ENCODE data around the gene C1QL1. TPM values are rescaled to one million over a fixed set of nuclear protein-coding genes. Genes with fewer than 3 reads are reported as not detected.

The C1QL1 gene
- total and polyA plus RNA-seq, 9 of the 15 experiments (the other 6 are each of a cell fraction or from before 2014, with no cell fraction given): 0.07 to 0.12 (median 0.09) TPM; not detected in 6

DNA sequence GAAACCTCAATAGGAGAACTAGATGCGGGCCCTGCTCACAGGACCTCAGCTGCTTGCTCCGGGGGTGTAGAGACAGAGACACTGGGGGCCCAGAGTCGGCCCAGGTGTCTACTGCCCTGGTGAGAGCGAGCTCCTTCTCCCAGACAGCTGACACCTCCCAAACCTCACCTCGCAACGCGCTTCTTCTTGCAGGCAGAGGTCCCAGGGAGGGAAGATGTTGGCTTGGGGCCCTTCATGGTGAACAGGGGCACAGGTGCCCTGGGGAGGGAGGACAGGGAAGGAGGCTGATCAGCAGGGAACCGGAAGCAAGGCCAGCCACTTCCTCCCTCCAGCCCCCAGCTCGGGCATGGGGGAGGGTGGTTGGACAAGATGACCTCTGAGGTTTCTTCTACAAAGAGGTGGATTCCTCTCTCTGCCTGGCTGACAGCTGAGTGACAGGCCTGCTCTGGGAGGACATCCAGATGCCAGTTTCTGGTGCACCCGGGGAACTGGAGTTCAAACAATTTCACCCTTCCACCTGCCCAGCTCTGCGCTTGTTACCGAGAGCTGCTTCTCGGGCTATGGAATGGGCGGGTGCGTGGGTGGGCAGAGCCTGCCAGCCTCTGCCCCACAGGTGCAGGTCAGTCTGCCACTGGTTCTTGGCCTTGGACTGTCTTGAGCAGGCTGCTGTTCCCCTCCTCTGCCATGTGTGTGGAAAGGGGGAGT is 41.1 kb downstream of the C1QL1 start:
- no peak overlapping the region for H3K27ac ChIP-seq (ENCODE audit: extremely low read depth, low read depth, low read length)
- ATAC-seq (no peak), FAIRE-seq (no peak), DNase-seq (ENCODE audit: extremely low read depth in 1 of 4, low spot score in 3 of 4) (no peak)
- H3K9me1 ChIP-seq (ENCODE audit: control insufficient read depth, insufficient read depth, low read length): no peaks in the 10 kb centered on the region
- TF ChIP-seq, protein P1, sequence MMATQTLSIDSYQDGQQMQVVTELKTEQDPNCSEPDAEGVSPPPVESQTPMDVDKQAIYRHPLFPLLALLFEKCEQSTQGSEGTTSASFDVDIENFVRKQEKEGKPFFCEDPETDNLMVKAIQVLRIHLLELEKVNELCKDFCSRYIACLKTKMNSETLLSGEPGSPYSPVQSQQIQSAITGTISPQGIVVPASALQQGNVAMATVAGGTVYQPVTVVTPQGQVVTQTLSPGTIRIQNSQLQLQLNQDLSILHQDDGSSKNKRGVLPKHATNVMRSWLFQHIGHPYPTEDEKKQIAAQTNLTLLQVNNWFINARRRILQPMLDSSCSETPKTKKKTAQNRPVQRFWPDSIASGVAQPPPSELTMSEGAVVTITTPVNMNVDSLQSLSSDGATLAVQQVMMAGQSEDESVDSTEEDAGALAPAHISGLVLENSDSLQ (IDR thresholded peaks at IDR 0.05): peak; percentile 35; the same call in 1 of the 2 replicates
- TF ChIP-seq, protein P2, sequence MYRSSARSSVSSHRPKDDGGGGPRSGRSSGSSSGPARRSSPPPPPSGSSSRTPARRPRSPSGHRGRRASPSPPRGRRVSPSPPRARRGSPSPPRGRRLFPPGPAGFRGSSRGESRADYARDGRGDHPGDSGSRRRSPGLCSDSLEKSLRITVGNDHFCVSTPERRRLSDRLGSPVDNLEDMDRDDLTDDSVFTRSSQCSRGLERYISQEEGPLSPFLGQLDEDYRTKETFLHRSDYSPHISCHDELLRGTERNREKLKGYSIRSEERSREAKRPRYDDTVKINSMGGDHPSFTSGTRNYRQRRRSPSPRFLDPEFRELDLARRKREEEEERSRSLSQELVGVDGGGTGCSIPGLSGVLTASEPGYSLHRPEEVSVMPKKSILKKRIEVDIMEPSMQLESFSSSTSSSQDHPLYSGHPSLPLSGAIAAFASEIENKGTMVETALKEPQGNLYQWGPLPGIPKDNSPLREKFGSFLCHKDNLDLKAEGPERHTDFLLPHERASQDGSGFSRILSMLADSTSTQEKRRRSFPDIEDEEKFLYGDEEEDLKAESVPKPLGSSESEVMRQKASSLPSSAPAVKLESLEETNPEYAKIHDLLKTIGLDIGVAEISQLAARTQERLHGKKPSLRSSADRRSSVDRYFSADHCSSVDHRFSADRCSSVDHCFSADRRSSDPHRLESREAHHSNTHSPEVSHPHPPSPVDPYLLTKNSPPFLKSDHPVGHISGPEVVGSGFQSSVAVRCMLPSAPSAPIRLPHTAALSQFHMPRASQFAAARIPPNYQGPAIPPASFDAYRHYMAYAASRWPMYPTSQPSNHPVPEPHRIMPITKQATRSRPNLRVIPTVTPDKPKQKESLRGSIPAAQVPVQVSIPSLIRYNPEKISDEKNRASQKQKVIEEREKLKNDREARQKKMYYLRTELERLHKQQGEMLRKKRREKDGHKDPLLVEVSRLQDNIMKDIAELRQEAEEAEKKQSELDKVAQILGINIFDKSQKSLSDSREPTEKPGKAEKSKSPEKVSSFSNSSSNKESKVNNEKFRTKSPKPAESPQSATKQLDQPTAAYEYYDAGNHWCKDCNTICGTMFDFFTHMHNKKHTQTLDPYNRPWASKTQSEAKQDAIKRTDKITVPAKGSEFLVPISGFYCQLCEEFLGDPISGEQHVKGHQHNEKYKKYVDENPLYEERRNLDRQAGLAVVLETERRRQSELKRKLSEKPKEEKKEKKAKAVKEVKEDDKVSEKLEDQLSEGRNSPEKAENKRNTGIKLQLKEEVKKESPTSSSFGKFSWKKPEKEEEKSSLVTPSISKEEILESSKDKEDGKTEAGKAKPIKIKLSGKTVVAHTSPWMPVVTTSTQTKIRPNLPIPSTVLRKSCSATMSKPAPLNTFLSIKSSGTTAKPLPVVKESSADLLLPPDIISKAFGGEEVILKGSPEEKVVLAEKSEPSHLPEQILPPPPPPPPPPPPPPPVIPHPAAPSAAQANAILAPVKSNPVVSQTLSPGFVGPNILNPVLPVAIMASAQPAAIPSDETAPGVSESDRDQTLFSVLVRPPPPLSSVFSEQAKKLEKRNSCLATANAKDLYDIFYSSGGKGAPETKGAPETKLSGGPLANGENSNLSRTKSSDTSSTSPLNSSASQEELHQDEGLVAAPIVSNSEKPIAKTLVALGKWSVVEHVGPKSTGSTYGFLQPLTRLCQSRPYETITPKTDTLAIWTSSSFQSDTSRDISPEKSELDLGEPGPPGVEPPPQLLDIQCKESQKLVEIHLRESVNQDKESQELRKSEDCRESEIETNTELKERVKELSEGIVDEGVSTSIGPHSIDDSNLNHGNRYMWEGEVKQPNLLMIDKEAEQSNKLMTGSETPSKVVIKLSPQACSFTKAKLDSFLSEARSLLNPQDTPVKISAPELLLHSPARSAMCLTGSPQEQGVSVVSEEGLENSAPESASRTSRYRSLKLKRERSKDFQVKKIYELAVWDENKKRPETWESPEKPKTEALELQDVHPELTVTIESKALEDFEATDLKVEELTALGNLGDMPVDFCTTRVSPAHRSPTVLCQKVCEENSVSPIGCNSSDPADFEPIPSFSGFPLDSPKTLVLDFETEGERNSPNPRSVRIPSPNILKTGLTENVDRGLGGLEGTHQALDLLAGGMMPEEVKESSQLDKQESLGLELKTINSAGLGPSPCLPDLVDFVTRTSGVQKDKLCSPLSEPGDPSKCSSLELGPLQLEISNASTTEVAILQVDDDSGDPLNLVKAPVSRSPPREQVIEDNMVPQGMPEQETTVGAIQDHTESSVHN (IDR thresholded peaks at IDR 0.05; ENCODE audit: borderline replicate concordance in 1 of 2, low read depth in 1 of 2): no peak
- TF ChIP-seq POLR2AphosphoS2 (IDR thresholded peaks at IDR 0.05; ENCODE audit: low read length): peak; percentile 55; the same call in 1 of the 2 replicates
- TF ChIP-seq POLR2G (IDR thresholded peaks at IDR 0.05; ENCODE audit: low read depth, low read length): peak; percentile 41; the same call in 1 of the 2 replicates
- no peak overlapping the region for H3K4me3 ChIP-seq
- ChIA-PET CTCF (ENCODE audit: low intra/inter-chr PET ratio) (no interaction called here), POLR2A (interaction anchor here (0.5 to 1.1 kb wide), 5 partner anchors 11 to 35 kb away, joined by 3 to 4 read pairs (median 3); no protein-coding TSS in a partner anchor)
- intact Hi-C loops (cut with micrococcal nuclease) (no loop called here), in situ Hi-C loops (cut with MboI) (no loop called here)
- H3K4me2 ChIP-seq (ENCODE audit: insufficient read depth, low read length): no peak overlapping the region
- H3K4me1 ChIP-seq (replicated peaks in 1 of 2; ENCODE audit: control insufficient read depth in 2 of 2, insufficient read depth in 2 of 2, low read length in 2 of 2): no peaks in the 10 kb centered on the region
- H4K20me1 ChIP-seq (replicated peaks; ENCODE audit: control insufficient read depth, insufficient read depth, low read length): peaks cover 9% of the 10 kb centered on the region
- H3K27me3 ChIP-seq (ENCODE audit: control insufficient read depth in 2 of 2, insufficient read depth in 2 of 2, low read length in 2 of 2): no peaks in the 10 kb centered on the region
- 93% methylated on average over 14 of the region's 15 CpGs for WGBS (ENCODE audit: insufficient coverage, low coverage, missing lambda C conversion rate)
- no peak overlapping the region for H2AFZ ChIP-seq (ENCODE audit: low read depth, low read length)
- no peaks in the 10 kb centered on the region for H3K79me2 ChIP-seq (ENCODE audit: control insufficient read depth, insufficient read depth, low read length)
- H3K36me3 ChIP-seq (ENCODE audit: control insufficient read depth, insufficient read depth, low read length): peaks cover 64% of the 10 kb centered on the region
- BruUV-seq (replicated peaks): no TSS peak
- H3K9ac ChIP-seq (ENCODE audit: insufficient read depth in 1 of 2, low read depth in 2 of 2, low read length in 2 of 2): peak overlapping the region in 1 of 2 experiments; percentile 46; a peak in 1 of 4 replicates
- no peaks in the 10 kb centered on the region for H3K9me3 ChIP-seq (replicated peaks; ENCODE audit: control insufficient read depth, insufficient read depth, low read depth, low read length)

Measured in K562 (cell line).